HEK293 (cell line): ENCODE results near the gene BST1.
A peak's percentile ranks its signal among the peaks of the same experiment; 100 is the strongest.

Experiments
- CTCF ChIA-PET: fragments of 350-600 bp; formaldehyde crosslinking; extraction: SDS; loops from one replicate; lab custom pipeline; 2021; ENCODE audit warnings: antibody characterized with exemption; lab: Yijun Ruan, JAX
- POLR2A ChIA-PET: fragments of 300-600 bp; formaldehyde crosslinking; extraction: SDS; loops from one replicate; lab custom pipeline; 2020; ENCODE audit warnings: antibody characterized with exemption, inconsistent platforms; lab: Yijun Ruan, JAX
- H3K27ac ChIP-seq: fragments of 200-500 bp; sonication (Bioruptor generic); 2 replicates; pipeline ENCODE4 v1.5.1; 2014; ENCODE audit warnings: low read depth, low read length, control low read depth, inconsistent platforms; ENCODE audit errors: extremely low read depth
- H3K36me3 ChIP-seq, 2 experiments: fragments of 200-500 bp in 1 of 2; sonication (Bioruptor generic) in 1 of 2; 1 replicate in 1 of 2; 2 replicates in 1 of 2; pipeline ENCODE4 v1.5.1; 2014 to 2017; ENCODE audit warnings: inconsistent platforms in 2 of 2, low read length in 2 of 2; ENCODE audit not compliant: control insufficient read depth in 2 of 2, insufficient read depth in 1 of 2
- H3K4me1 ChIP-seq: fragments of 200-500 bp; sonication (Bioruptor generic); 2 replicates; pipeline ENCODE4 v1.5.1; 2014; ENCODE audit warnings: mild to moderate bottlenecking, low read length, inconsistent platforms; ENCODE audit not compliant: control insufficient read depth, insufficient read depth
- H3K4me3 ChIP-seq: 2 replicates; pipeline ENCODE4 v1.5.1; 2011; ENCODE audit warnings: low read depth, mild to moderate bottlenecking, control low read depth, low read length, moderate library complexity
- H3K9me3 ChIP-seq: fragments of 200-500 bp; sonication (Bioruptor generic); 2 replicates; pipeline ENCODE4 v1.5.1; 2014; ENCODE audit warnings: low read depth, low read length, inconsistent platforms; ENCODE audit not compliant: control insufficient read depth, insufficient read depth
- IKZF3 ChIP-seq: fragments of 450-650 bp; IDR thresholded peaks from 2 replicates; pipeline ENCODE4 v1.5.0; 2018; ENCODE audit warnings: missing biosample characterization, mild to moderate bottlenecking, missing genetic modification characterization, moderate library complexity
- OSR2 ChIP-seq: fragments of 450-650 bp; formaldehyde crosslinking; IDR thresholded peaks from 2 replicates; pipeline ENCODE4 v1.5.1; 2016; ENCODE audit warnings: missing biosample characterization, missing genetic modification characterization
- PRDM10 ChIP-seq: fragments of 450-650 bp; formaldehyde crosslinking; IDR thresholded peaks from 2 replicates; pipeline ENCODE4 v1.5.1; 2016; ENCODE audit warnings: missing biosample characterization, missing genetic modification characterization
- SCRT1 ChIP-seq: fragments of 450-650 bp; formaldehyde crosslinking; IDR thresholded peaks from 2 replicates; pipeline ENCODE4 v1.5.1; 2016; ENCODE audit warnings: missing biosample characterization, missing genetic modification characterization, borderline replicate concordance
- SCRT2 ChIP-seq: fragments of 450-650 bp; formaldehyde crosslinking; IDR thresholded peaks from 2 replicates; pipeline ENCODE4 v1.5.1; 2016; ENCODE audit warnings: missing biosample characterization, missing genetic modification characterization
- SP2 ChIP-seq: fragments of 450-650 bp; formaldehyde crosslinking; IDR thresholded peaks from 2 replicates; pipeline ENCODE4 v1.5.1; 2016; ENCODE audit warnings: missing biosample characterization, missing genetic modification characterization
- ZFHX2 ChIP-seq: fragments of 450-650 bp; formaldehyde crosslinking; conservative IDR thresholded peaks from 2 replicates; pipeline ENCODE4 v1.5.1; 2016; ENCODE audit warnings: missing biosample characterization, missing genetic modification characterization
- ZNF112 ChIP-seq: fragments of 450-650 bp; formaldehyde crosslinking; IDR thresholded peaks from 2 replicates; pipeline ENCODE4 v1.5.0; 2017; ENCODE audit warnings: missing biosample characterization, missing genetic modification characterization
- ZNF184 ChIP-seq: fragments of 450-650 bp; IDR thresholded peaks from 2 replicates; pipeline ENCODE4 v1.5.1; 2018; ENCODE audit warnings: missing biosample characterization, mild to moderate bottlenecking, missing genetic modification characterization
- ZNF2 ChIP-seq: fragments of 450-650 bp; formaldehyde crosslinking; IDR thresholded peaks from 2 replicates; pipeline ENCODE4 v1.5.1; 2016; ENCODE audit warnings: missing biosample characterization, missing genetic modification characterization
- ZNF335 ChIP-seq: fragments of 450-650 bp; formaldehyde crosslinking; conservative IDR thresholded peaks from 2 replicates; pipeline ENCODE4 v1.5.1; 2016; ENCODE audit warnings: missing biosample characterization, missing genetic modification characterization
- ZNF341 ChIP-seq: fragments of 450-650 bp; formaldehyde crosslinking; IDR thresholded peaks from 2 replicates; pipeline ENCODE4; 2016; ENCODE audit warnings: low read depth, missing biosample characterization, missing genetic modification characterization
- ZNF362 ChIP-seq: fragments of 450-650 bp; formaldehyde crosslinking; IDR thresholded peaks from 2 replicates; pipeline ENCODE4 v1.5.1; 2016; ENCODE audit warnings: missing biosample characterization, missing genetic modification characterization
- ZNF37A ChIP-seq: fragments of 450-650 bp; IDR thresholded peaks from 2 replicates; pipeline ENCODE4 v1.5.1; 2018; ENCODE audit warnings: missing biosample characterization, missing genetic modification characterization
- ZNF544 ChIP-seq: fragments of 450-650 bp; formaldehyde crosslinking; IDR thresholded peaks from 2 replicates; pipeline ENCODE4 v1.5.0; 2017; ENCODE audit warnings: missing biosample characterization, missing genetic modification characterization
- ZNF621 ChIP-seq: fragments of 450-650 bp; formaldehyde crosslinking; IDR thresholded peaks from 2 replicates; pipeline ENCODE4 v1.5.1; 2017; ENCODE audit warnings: missing biosample characterization, missing genetic modification characterization
- ZNF626 ChIP-seq: fragments of 450-650 bp; sonication (Bioruptor Pico); formaldehyde crosslinking; IDR thresholded peaks from 2 replicates; pipeline ENCODE4 v1.5.1; 2018; ENCODE audit warnings: missing biosample characterization, missing genetic modification characterization, inconsistent platforms
- ZNF776 ChIP-seq: fragments of 450-650 bp; formaldehyde crosslinking; IDR thresholded peaks from 2 replicates; pipeline ENCODE4 v1.5.0; 2017; ENCODE audit warnings: missing biosample characterization, missing genetic modification characterization, borderline replicate concordance

Gene BST1

DNA sequence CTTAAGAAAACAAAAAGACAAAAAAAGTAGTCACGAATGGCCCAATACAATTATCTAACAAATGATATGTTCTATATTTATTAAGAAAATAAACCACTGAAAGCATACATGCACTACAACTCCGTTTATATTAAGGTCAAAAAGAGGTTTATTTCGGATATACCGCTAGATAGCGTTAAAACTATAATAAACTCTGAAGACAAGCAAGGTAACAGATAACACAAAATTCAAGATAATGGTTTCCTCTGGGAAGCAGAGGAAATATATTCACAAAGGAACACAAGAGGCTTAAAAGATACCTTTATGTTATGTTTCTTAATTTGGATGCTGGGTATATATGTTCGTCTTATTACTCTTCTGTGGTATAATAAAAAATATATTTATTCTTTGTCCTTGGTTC is 26.0 kb upstream of the BST1 start (continued):
- no peak for TF ChIP-seq SP2 (tag by site-specific recombination)

DNA sequence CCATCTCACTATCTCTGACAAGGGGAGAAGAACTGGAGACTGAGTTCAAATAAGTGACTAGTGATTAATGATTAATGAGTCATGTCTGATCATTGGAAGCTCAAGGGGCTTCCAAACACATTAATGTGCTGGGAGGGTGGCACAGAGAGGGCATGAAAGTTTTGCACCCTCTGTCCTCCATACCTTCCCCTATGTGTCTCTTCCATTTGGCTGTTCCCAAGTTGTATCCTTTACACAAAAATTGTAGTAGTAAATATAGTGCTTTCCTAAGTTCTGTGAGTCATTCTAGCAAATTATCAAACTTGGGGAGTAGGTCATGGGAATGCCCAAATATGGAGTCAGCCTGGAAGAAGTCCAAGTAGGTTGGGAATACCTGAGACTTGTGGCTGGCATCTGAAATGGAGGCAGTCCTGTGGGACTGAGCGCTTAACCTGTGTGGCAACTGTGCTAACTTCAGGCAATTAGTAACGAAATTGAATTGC is 25.3 kb upstream of the BST1 start:
- peaks cover 0 to 2% of the 10 kb centered on the region in 2 experiments; a peak in 1 of 3 replicates for H3K36me3 ChIP-seq
- no peak overlapping the region; the same call in 1 of the 2 replicates for H3K4me3 ChIP-seq
- POLR2A ChIA-PET, result no interaction called here
- no peak overlapping the region; the same call in 1 of the 2 replicates for H3K27ac ChIP-seq
- H3K4me1 ChIP-seq, result no peaks in the 10 kb centered on the region
- peak; percentile 28; the same call in 1 of the 2 replicates for TF ChIP-seq OSR2
- TF ChIP-seq ZNF184 (tag by site-specific recombination), result no peak
- TF ChIP-seq SCRT2, result peak; percentile 92
- 0 out of 2 replicates have a peak, but pooled peaks have one; percentile 17 for TF ChIP-seq ZNF335 (tag by site-specific recombination)
- TF ChIP-seq ZNF626 (tag by site-specific recombination), result no peak
- TF ChIP-seq IKZF3, result peak; percentile 45; the same call in 1 of the 2 replicates
- TF ChIP-seq ZNF37A (tag by site-specific recombination), result no peak
- peak; percentile 98 for TF ChIP-seq PRDM10
- TF ChIP-seq ZNF341, result peak; percentile 36
- peak; percentile 90 for TF ChIP-seq SCRT1 (tag by site-specific recombination)
- no peak for TF ChIP-seq ZNF362 (tag by site-specific recombination)
- no peak for TF ChIP-seq ZNF776 (tag by site-specific recombination)
- TF ChIP-seq ZFHX2 (tag by site-specific recombination), result no peak
- no peak for TF ChIP-seq ZNF112 (tag by site-specific recombination)
- CTCF ChIA-PET, result interaction anchor here (0.9 kb wide), 1 partner anchor 19 kb away, joined by 3 read pairs; no protein-coding TSS in a partner anchor
- no peaks in the 10 kb centered on the region for H3K9me3 ChIP-seq

GRCh38 chr4:15681067-15681371 is 21.8 kb upstream of the BST1 start:
- CTCF ChIA-PET, result interaction anchor here (0.6 kb wide), 2 partner anchors 11 to 13 kb away, joined by 3 to 6 read pairs; no protein-coding TSS in a partner anchor
- no peaks in the 10 kb centered on the region for H3K4me1 ChIP-seq

More at GRCh38 chr4:15681067-15681371, 21.8 kb upstream of the BST1 start:
- TF ChIP-seq ZNF544 (tag by site-specific recombination) (no peak), ZNF2 (tag by site-specific recombination) (0 out of 2 replicates have a peak, but pooled peaks have one; percentile 11), ZNF621 (tag by site-specific recombination) (no peak)
- Histone ChIP-seq H3K27ac (peak overlapping the region; percentile 94), H3K36me3 (peaks cover 0 to 21% of the 10 kb centered on the region in 2 experiments; a peak in 1 of 3 replicates), H3K4me3 (peak overlapping the region; percentile 66), H3K9me3 (no peaks in the 10 kb centered on the region)
- POLR2A ChIA-PET, result interaction anchor here (0.6 to 2.3 kb wide), 13 partner anchors 8 to 211 kb away, joined by 3 to 18 read pairs (median 4); partner anchors contain the start of genes CC2D2A and FBXL5
